CD4-positive, alpha-beta T cell treated with Interleukin-21 for 1 hour (primary cell): ENCODE measurements around the gene ADAM12.
"Not testable (repeated sequence)": the region's sequence is repeated elsewhere in the genome, so short reads cannot be mapped to it uniquely, and the experiment has no call there.

Experiments used
- DNase-seq: peaks from one replicate; pipeline ENCODE4 v3.0.0-alpha.2; 2020

ADAM12 gene

DNA sequence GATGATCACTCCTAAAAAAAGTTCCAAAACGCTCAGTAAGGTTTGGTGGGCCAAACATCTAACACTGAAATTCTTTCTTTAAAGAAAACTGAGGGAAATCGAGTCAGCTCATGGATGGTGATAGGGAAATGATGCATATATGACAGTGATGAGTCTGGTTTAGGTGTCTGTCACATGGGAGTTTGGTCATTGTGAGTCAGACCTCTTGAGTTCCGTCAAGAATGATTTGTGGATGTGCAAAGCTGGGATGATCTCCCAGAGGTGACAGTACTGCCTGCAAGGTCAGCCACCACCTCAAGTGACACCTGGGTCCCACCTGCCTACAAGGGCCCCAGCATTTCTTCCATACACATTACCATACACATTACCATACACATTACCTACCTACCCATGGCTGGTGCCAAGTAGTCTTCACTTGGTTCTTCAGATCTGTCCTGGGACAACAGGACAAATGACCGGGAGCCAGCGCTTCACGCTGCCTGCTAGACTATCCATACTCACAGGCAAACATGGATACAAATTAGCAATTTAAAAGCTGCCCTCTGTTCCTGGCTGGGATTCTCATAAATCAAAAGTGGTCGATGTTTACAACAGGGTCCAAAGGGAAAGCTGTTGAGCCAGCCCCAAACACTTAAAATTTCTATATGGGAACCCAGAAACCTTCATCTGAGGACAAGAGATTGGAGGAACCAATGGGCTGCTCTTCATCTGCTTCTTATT lies 128.4 kb downstream of the ADAM12 start:
- no peak for DNase-seq

DNA sequence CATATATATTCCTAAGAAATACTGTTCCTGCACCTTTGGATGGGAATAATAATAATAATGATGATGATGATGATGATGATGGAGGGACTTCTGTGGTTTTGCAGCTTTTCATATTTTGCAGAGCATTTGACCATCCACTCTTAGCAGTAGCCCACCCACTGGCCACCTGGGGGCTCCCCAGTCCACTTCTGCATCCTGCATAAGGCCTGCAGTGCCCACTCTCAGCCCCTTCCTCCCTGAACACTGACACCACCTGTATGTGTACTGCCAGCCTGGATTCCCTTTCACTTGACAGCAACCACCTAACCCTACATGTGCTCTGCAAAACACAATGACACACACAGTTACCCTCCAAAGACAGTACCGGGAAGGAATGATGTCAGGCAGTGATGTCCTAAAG lies 131.4 kb downstream of the ADAM12 start:
- DNase-seq = no peak

DNA sequence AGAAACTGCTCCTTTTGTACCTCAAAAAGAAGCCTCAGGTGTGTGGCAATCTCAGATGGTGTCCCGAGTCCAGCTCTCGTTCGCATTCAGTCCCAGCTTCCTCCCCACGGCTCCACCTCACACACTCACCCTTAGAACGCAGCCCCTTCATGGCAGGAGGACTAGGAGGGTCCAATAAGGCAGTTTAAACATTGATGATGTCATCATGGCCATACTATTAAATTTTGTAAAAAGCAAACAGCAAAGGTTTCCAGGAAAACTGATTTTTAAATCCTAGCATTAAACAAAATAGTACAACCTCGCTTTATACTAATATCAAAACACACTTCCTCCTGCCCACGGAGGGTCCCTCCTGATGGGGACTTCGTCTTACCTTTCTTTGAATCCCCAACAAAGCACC lies 133.0 kb downstream of the ADAM12 start:
- DNase-seq = no peak

DNA sequence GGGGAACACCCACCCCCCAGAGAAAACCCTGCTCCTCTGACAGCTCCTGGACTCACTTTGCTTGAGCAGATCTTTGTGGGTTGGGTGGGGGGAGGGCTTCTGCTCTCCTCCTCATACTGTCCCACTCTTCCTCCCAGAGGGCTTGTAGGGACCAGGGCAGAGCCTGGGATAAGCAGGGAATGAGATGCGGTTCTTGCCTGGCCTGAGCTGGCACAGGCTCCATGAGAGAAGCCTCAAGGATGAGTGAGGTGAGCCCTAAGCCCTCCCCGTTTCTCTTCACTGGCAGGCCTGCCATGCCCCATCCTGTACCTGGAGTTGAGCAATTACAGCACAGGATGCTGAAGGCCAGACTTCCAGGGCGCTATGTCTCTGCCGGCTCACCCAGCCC lies 134.7 kb downstream of the ADAM12 start:
- DNase-seq = no peak

DNA sequence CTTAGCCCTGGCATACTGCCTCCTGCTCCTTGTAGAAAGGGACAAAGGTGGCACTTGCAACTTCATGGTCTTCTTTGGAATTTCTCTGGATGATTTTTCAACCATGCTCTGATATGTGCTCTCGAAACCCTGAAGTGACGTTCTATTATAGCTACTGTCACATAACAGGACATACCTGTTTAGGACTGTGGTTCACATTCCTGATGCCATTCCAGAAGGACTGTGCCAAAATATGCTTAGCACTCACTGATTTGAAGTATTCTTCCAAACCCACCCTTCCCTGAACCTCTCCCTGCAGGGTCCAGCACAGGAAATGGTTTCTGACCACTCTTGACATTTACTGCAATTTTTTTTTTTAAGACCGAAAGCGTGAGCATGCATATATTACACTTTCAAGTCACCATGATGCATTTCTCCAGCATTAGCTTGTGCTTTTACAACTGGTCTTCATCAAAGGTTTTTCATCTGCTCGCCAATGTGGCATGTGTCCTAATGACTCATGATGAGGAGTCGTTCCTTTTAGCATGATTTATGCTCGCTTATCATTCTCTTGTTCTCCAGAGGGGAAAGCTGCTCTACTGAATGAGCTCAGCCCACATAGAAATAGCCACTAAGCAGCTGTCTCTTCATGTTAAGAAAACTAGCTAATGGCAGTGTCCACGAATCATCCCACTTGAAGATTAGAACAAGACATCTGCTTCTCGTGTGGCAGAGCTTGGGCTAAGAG lies 135.2 kb downstream of the ADAM12 start:
- no peak for DNase-seq

DNA sequence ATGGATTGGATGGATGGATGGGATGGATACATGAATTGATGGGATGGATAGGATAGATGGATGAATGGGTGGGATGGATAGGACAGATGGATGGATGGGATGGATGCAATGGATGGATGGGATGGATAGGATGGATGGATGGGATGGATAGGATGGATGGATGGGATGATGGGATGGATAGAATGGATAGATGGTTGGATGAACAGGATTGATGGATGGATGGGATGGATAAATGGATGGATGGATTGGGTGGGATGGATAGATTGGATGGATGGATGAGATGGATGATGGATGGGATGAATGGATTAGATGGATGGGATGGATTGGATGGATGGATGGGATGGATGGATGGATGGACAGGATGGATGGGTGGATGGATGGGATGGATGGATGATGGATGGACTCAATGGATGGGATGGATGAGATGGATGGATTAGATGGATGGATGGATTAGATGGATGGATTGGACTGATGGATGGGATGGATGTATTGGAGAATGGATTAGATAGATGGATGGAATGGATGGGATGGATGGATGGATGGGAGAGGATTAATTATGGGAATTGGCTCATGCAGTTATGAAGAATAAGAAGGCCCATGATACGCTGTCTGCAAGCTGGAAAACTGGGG lies 136.4 kb downstream of the ADAM12 start:
- DNase-seq = no peak

DNA sequence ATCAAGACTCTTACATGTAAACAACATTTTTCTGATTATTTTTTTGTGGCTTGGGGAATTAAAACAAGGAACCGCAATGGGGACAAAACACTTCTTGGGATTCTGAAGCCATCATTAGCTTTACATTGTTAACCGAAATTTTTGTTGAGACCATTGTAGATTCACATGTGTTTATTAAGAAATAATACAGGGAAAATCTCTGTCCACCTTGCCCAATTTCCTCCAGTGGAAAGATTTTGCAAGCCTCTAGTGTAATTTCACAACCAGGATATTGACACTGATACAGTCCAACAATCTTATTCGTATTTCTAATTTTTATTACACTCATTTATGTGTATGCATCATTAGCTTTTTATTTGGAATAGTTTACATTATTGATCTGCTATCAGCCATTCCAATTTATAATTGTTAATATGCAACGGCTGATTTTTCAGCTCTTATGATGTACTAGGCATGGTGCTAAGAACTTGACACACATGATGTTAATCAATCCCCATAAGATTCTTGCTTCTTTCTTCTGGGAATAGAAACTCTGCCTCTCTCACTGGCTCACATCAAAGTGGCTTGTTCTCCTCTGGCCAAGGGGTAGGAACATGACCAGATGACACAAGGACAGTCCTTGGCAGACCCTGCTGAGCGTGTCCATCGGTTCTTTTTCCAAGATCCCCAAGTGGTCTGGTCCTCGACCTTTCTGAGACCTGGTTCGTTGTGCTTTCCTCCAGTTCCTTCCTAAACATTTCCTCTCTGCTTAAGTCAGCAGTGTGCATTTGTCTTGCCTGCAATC lies 137.6 kb downstream of the ADAM12 start:
- no peak for DNase-seq

DNA sequence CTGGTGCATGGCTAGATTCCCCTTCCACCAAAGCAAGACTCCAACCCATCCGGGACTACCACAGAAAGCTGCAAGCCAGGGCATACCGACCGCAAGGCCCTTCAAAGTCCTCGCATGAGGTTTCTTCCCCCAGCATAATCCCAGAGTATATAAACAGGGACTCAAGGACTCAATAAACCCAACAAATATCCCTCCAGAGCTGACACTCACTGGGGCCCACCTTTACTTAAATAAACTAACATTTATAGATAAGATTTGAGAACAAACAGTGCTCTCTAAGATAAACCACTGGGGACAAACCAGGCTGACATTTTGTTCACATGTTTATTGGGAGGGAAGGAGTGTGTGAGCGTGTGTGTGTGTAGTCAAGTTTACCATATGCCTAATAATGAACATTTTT lies 138.2 kb downstream of the ADAM12 start:
- no peak for DNase-seq

DNA sequence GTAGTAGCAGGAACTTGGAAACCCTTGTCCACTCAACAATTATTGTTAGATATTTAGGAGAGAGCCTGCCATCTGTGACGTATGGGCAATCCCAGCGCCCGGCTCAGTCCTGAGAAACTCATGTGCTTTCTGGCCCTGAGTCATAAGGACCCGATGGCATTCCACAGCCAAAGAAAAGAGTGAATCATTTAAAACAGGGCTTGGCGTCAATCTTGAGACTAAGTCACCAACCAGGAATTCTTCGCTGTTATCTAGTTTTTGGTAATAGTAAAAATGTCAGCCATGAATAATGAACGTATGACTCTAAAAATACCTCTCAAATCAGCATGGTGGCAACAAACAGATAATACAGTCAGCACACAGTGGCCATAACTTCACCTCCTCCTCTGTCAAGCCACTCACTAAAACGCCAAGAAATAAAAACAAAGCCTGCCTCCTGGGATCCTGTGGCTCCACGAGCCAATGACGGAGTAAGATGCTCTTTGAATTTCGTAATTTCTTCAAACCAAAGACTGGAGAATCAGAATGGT lies 140.8 kb downstream of the ADAM12 start:
- no peak for DNase-seq

DNA sequence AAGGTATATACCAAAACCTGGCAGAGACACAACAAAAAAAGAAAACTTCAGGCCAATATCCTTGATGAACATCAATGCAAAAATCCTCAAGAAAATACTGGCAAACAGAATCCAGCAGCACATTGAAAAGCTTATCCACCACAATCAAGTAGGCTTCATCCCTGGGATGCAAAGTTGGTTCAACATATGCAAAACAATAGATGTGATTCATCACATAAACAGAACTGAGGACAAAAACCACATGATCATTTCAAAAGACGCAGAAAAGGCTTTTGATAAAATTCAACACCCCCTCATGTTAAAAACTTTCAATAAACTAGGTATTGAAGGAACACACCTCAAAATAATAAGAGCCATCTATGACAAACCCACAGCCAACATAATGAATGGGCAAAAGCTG lies 141.9 kb downstream of the ADAM12 start:
- not testable (repeated sequence) for DNase-seq

DNA sequence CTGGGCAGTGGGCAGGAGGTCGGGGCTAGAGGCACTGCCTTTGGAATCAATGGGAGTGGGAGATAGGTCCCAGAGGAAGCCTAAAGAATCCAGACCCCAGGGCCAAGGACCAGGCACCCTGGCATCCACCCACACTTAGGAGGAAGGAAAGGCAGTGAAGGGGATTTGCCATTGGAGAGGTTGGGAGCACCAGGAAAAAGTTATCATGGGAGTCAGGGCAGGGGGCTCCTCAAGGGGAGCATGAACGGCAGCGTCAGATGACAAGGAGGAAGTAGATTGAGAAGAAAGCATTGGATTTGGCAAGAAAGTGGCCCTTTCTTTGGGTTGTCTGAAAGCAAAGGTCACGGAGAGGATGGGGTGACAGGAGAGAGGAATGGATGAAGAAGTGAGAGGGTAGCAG lies 142.8 kb downstream of the ADAM12 start:
- no peak for DNase-seq

DNA sequence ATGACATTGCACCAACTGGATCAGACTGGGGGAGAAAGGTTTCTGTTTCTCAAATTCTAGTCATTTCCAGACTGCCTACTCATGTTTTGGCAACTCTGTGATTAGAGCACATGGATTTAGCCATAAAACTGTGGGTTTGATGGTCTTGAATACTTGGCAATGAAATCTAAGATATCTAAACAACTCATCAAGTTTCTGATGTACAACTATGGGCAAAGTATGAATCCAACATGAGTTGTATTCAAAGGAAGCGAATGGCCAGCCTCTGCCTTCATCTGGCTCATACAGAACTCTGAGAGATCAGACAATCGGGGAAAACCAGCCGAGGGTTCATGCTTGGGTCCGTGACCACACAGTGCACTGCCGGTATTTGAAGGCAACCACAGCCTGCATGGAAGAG lies 144.3 kb downstream of the ADAM12 start:
- no peak for DNase-seq

DNA sequence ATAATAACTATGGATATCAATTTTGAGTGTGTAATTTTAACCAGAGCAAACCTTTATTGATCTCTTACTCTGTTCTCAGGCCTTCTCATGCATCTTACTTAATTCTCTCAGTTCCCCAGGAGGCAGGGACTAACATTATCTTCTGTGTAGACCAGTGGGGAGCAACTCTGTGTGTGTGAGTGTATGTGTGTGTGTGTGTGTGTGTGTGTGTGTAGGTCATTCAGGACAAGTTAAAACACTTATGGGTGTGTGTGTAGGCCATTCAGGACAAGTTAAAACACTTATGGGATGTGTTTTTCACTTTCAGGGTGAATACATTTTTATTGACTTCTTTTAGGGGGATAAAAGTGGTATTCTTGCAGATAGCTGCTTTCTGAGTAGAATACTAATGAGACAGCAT lies 145.0 kb downstream of the ADAM12 start:
- no peak for DNase-seq

DNA sequence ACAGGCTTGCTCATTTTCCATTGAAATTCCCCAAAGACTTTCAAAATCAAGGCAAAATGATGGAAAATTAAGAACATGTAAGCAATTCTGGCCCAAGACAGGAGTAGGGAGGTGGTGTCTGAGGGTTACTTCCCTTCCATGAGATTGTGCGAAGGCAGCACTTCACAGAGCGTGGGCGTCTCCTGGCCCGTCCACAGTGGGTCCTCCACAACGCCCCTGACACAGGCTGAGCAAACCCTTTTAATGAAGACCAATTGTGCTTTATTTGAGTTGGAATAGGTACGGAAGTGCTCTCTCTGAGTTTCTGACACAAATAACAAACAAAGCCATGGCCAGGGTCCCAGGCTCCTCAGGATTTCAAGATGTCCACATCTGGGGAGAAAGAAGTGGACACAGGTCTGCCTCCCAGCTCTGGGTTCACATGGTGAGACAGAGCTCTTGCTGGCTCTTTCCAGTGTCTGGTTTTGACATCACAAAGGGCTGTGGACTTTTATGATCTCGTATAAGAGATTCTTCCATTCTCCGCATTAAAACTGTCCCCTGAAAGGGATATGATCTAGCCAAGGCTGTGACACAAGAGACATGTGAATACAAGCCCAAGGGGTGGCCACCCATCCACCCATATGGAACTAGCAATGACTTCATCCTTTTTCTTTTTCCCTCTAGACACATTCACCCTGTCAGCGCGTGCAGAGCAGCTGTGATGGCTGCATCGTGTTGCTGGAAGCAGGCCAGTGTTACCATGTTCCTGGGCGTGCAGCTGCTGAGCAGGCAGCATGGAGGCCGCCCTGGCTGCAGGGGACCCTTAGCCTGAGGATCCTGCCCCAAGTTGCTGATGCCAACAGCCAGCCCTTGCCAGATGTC lies 145.6 kb downstream of the ADAM12 start:
- DNase-seq = no peak

DNA sequence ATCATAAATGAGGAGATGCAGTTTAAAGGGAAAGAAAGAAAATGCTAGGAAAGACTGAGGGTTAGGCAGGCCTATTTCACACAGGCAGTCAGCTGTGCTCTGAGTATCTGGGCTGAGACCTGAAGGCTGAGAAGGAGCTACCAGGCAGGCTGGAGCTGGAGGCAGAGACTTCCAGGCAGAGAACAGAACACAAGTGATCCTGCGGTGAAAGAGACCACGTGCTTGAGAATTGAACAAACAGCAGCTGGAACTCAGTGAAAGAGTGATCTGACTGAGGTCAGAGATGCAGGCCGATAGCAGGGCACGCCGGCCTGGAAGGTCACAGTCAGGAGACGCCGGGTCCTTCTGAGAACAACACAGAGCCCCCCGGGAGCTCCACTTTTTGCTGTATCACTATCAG lies 147.8 kb downstream of the ADAM12 start:
- no peak for DNase-seq

DNA sequence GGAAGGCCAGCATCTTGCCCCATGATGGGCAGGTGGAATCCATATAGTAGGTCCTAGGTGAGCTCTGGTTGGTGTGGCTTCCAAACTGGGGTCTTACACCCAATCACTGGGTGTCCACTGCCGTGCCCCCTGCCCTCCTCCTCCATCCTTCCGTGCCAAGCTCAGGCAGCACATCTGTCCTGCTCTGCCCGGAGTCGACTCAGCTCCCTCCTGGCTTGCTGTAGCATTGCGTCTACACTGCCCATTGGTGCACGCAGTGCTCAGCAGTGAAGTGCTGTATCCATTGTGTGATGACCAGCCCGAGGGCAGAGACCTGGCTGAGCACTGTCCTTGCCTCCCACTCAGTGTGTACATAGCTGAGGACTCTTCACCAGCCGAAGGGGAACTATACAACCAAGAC lies 148.4 kb downstream of the ADAM12 start:
- DNase-seq = no peak

DNA sequence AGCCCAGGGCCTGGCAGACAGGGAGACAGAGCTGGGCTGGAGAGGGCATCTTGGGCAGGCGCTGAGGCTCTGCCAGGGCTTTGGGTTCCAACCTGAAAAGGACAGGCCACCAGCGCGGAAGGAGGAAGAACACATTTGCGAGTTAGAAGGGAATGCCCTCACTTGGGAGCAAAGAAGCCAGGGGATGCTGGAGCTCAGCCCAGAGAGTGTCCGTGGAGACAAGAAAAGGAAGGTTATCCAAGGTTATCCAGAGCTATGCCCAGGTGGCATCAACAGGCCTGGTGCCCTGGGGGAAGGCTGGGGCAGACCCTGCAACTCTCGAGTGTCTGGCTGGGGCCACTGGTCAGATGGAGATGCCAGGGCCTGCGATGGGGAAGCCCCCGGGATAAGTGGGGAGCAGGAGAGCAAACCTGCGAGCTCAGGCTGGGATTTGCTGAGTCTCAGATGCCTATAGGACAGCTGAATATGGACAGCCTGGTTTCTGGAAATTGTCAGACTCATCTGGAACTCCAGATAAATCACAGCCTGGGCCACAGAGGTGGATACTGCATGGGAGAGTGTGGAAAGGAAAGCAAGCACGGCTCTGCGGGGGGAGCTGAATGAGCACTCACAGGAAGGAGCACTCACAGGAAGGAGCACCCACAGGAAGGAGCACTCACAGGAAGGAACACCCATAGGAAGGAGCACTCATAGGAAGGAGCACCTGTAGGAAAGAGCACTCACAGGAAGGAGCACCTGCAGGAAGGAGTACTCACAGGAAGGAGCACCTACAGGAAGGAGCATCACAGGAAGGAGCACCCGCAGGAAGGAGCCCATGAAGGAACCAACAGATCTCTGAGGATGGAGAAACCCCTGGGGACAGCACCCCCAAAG lies 152.1 kb downstream of the ADAM12 start:
- DNase-seq = no peak

DNA sequence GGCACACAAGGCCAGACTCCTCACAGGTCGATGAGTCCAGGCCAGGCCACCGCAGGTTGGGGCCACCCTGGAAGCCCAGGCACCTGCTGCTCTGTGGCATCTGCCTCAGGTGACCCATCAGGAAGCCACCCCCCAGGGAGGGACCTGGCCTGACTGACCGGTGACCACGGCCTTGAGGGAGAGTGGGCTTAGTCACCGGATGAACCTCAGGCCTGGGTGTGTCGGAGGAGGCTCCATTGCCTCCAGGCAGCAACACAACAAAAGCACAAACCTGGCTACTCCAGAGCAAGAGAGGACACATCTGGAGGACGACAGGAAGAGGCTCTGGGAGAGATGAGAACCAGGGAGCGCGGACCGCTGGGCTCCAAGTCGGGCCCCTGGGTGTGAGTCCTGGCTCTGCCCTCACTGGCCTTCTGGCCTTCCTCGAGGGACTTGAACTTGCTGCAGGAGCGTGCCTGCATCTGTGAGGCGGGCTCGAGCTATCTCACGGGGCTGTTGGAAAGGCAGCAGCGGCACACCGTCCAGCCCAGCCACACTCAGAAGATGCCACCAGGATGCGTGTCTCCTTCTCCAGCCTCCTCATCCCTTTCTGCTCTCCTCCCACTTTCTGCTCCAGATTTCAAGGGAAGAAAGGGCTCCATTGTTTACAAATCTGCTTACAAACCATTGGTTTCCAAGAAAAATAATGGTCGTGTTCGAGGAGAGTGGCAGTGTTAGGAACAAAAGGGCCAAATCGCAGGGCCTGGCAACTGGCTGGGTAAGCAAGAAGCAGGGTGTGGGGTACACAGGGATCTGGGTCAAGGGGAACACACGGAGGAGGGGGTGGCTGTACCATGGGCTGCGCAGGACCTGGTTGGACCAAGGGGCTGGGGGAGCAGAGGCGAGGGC lies 152.9 kb downstream of the ADAM12 start:
- no peak for DNase-seq

DNA sequence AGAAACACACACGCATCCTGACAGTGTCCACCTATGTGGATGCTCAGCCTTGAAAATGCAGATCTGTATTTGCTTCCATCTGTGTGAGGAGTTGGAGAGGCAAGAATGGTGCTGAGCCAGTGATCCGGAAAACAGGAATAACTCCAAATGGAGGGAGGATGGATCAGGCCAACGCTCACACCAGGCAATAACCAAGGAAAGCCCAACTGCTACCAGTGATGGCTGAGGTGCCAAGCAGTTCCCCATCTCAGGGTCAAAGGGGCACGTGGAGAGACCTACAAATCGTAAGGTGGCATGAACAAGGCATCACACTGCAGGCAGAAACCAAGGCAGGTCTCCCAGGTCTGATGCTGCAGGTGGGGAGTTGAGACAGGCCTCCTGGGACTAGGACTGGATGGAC lies 153.6 kb downstream of the ADAM12 start:
- DNase-seq = no peak
